Left ventricle myocardium inferior (tissue), 1 donor: ENCODE measurements around the gene TECTA. TPM values are rescaled to one million over a fixed set of nuclear protein-coding genes. Genes with fewer than 3 reads are reported as not detected.

Experiments
- DNase-seq: peaks from one replicate; pipeline ENCODE4 v3.0.0-alpha.2; 2020
- H3K27ac ChIP-seq: fragments of 200-600 bp; replicated peaks from 2 replicates; pipeline ENCODE4 v1.8.0; 2021
- H3K27me3 ChIP-seq: fragments of 200-600 bp; 2 replicates; pipeline ENCODE4 v1.8.0; 2021; ENCODE audit warnings: low read depth
- H3K36me3 ChIP-seq: fragments of 200-600 bp; 2 replicates; pipeline ENCODE4 v1.8.0; 2021
- H3K4me1 ChIP-seq: fragments of 200-600 bp; 2 replicates; pipeline ENCODE4 v1.8.0; 2021
- H3K4me3 ChIP-seq: fragments of 200-600 bp; 2 replicates; pipeline ENCODE4 v1.8.0; 2021; ENCODE audit warnings: mild to moderate bottlenecking, moderate library complexity
- H3K9me3 ChIP-seq: fragments of 200-600 bp; replicated peaks from 2 replicates; pipeline ENCODE4 v1.8.0; 2021
- intact Hi-C: fragments of 100-400 bp; cut with micrococcal nuclease; formaldehyde crosslinking; loops from one replicate; pipeline ENCODE4 v1.11.0; 2022
- total RNA-seq: library from RNA; stranded (reverse); fragmentation: NEBNext Ultra II Directional; extraction: Animal tissue kit (Norgen Biotek cat#: 25700); gene quantifications from one replicate; pipeline ENCODE4 v1.2.1, GENCODE V29; 2021
- TF ChIP-seq, protein P1 (sequence below): fragments of 200-600 bp; IDR thresholded peaks from 2 replicates; pipeline ENCODE4 v1.8.0; 2021; ENCODE audit warnings: antibody characterized with exemption, mild to moderate bottlenecking, borderline replicate concordance
- donor health status: DM: no; HTN: yes; CAD: no; lungs with severe emphysema.

TECTA gene
- total RNA-seq, 1 donor from 2014 or later = 1.1 TPM

- DNase-seq = no peak
- H3K36me3 ChIP-seq = no peaks in the 10 kb centered on the region
- intact Hi-C loops = no loop called here
- no peak overlapping the region for H3K27ac ChIP-seq
- peaks cover 12% of the 10 kb centered on the region for H3K4me1 ChIP-seq
- peaks cover 10% of the 10 kb centered on the region for H3K27me3 ChIP-seq
- no peak overlapping the region for H3K4me3 ChIP-seq
- no peaks in the 10 kb centered on the region for H3K9me3 ChIP-seq
- TF ChIP-seq, protein P1, sequence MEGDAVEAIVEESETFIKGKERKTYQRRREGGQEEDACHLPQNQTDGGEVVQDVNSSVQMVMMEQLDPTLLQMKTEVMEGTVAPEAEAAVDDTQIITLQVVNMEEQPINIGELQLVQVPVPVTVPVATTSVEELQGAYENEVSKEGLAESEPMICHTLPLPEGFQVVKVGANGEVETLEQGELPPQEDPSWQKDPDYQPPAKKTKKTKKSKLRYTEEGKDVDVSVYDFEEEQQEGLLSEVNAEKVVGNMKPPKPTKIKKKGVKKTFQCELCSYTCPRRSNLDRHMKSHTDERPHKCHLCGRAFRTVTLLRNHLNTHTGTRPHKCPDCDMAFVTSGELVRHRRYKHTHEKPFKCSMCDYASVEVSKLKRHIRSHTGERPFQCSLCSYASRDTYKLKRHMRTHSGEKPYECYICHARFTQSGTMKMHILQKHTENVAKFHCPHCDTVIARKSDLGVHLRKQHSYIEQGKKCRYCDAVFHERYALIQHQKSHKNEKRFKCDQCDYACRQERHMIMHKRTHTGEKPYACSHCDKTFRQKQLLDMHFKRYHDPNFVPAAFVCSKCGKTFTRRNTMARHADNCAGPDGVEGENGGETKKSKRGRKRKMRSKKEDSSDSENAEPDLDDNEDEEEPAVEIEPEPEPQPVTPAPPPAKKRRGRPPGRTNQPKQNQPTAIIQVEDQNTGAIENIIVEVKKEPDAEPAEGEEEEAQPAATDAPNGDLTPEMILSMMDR = no peak
Observed at GRCh38 chr11:121240650-121241303, 139.7 kb downstream of the TECTA start.

Other genes starting within 250 kb of the TECTA start
- gene TBCEL, start 77.1 kb upstream of the TECTA start, total RNA-seq = 25.0 TPM
- 18.7 TPM for gene SC5D, start 191.5 kb downstream of the TECTA start, total RNA-seq